Mammary epithelial cell (primary cell): ENCODE measurements around the gene RHOB.

ENCODE experiments used
- EZH2 ChIP-seq: IDR thresholded peaks from 2 replicates; pipeline ENCODE4 v1.6.1; 2012; ENCODE audit warnings: low read length, inconsistent platforms, borderline replicate concordance
- TF ChIP-seq, protein P1 (sequence below), 2 donors: IDR thresholded peaks in 1 of 2; conservative IDR thresholded peaks in 1 of 2; 2 replicates each; pipeline ENCODE4 v1.5.1; 2011 to 2012; ENCODE audit warnings: inconsistent platforms in 2 of 2, low read length in 2 of 2, mild to moderate bottlenecking in 2 of 2, control low read depth in 1 of 2, low read depth in 1 of 2; ENCODE audit not compliant: insufficient read depth in 1 of 2; ENCODE audit errors: extremely low read depth in 1 of 2

GRCh38 chr2:20454036-20454981, 7.4 kb downstream of the RHOB start:
- TF ChIP-seq, protein P1, sequence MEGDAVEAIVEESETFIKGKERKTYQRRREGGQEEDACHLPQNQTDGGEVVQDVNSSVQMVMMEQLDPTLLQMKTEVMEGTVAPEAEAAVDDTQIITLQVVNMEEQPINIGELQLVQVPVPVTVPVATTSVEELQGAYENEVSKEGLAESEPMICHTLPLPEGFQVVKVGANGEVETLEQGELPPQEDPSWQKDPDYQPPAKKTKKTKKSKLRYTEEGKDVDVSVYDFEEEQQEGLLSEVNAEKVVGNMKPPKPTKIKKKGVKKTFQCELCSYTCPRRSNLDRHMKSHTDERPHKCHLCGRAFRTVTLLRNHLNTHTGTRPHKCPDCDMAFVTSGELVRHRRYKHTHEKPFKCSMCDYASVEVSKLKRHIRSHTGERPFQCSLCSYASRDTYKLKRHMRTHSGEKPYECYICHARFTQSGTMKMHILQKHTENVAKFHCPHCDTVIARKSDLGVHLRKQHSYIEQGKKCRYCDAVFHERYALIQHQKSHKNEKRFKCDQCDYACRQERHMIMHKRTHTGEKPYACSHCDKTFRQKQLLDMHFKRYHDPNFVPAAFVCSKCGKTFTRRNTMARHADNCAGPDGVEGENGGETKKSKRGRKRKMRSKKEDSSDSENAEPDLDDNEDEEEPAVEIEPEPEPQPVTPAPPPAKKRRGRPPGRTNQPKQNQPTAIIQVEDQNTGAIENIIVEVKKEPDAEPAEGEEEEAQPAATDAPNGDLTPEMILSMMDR (conservative IDR thresholded peaks at IDR 0.05 in 1 of 2, IDR thresholded peaks at IDR 0.05 in 1 of 2; ENCODE audit: extremely low read depth in 1 of 2, insufficient read depth in 1 of 2, low read depth in 1 of 2, low read length in 2 of 2) = no peak
- no peak for TF ChIP-seq EZH2
